HepG2 (cell line): ENCODE results near the gene DRAP1. TPM values are rescaled to one million over a fixed set of nuclear protein-coding genes. Genes with fewer than 3 reads are reported as not detected.

Source experiments
- ATAC-seq: fragments of 200-7000 bp; cut with Tn5 transposase; 3 replicates; pipeline ENCODE4 v1.9.1; 2020; ENCODE audit warnings: mild to moderate bottlenecking, moderate library complexity
- BruUV-seq: library from RNA; stranded (reverse); fragments of 400-500 nt; replicated peaks from 2 replicates; lab custom pipeline; 2021; lab: Mats Ljungman, UMichigan
- CTCF ChIA-PET: fragments of 300-600 bp; formaldehyde crosslinking; extraction: SDS; loops from one replicate; lab custom pipeline; 2021; ENCODE audit warnings: low total read pairs, inconsistent platforms, low intra/inter-chr PET ratio; lab: Yijun Ruan, JAX
- POLR2A ChIA-PET: fragments of 350-600 bp; sonication (Branson Sonifier 250); formaldehyde crosslinking; loops from one replicate; lab custom pipeline; 2020; ENCODE audit warnings: antibody characterized with exemption, inconsistent platforms; lab: Yijun Ruan, JAX
- DNase-seq: peaks from one replicate; pipeline ENCODE4 v3.0.0-alpha.2; 2015; ENCODE audit warnings: low spot score
- FAIRE-seq: peaks from 3 replicates; lab custom pipeline; 2011; peaks lifted over from hg19 to GRCh38; lab: Jason Lieb, UNC
- H2AFZ ChIP-seq: one replicate; pipeline ENCODE4 v1.6.1; 2011; ENCODE audit warnings: low read length, inconsistent platforms
- H3K27ac ChIP-seq: fragments of 300-600 bp; 3 replicates; pipeline ENCODE4 v1.8.0; 2011; ENCODE audit warnings: mixed run types, mild to moderate bottlenecking, mixed read lengths, low read length, inconsistent platforms; ENCODE audit not compliant: insufficient read depth; ENCODE audit errors: extremely low read length
- H3K27me3 ChIP-seq, 2 experiments: fragments of 200-600 bp in 1 of 2; 2 replicates in 1 of 2; 3 replicates in 1 of 2; pipeline versions ENCODE4 v1.6.0 to v1.8.0; 2011; ENCODE audit warnings: low read length in 2 of 2, mild to moderate bottlenecking in 2 of 2, moderate library complexity in 2 of 2, inconsistent platforms in 1 of 2; ENCODE audit not compliant: insufficient read depth in 2 of 2, control insufficient read depth in 1 of 2
- H3K36me3 ChIP-seq, 2 experiments: fragments of 200-600 bp in 1 of 2; replicated peaks in 1 of 2; 2 replicates in 1 of 2; 3 replicates in 1 of 2; pipeline versions ENCODE4 v1.5.1 to v1.8.0; 2011; ENCODE audit warnings: low read length in 2 of 2, inconsistent platforms in 1 of 2; ENCODE audit not compliant: insufficient read depth in 2 of 2, control insufficient read depth in 1 of 2
- H3K4me1 ChIP-seq: 2 replicates; pipeline ENCODE4 v1.5.1; 2012; ENCODE audit warnings: low read length, inconsistent platforms; ENCODE audit not compliant: insufficient read depth
- H3K4me2 ChIP-seq: 2 replicates; pipeline ENCODE4 v1.6.0; 2011; ENCODE audit warnings: low read depth, low read length, inconsistent platforms
- H3K4me3 ChIP-seq, 3 experiments: fragments of 200-600 bp in 1 of 3; sonication (generic), shearing (Covaris generic) in 1 of 3; replicated peaks in 1 of 3; 2 replicates each; pipeline ENCODE4 v1.5.1; 2011 to 2016; ENCODE audit warnings: low read length in 3 of 3, inconsistent platforms in 2 of 3, low read depth in 2 of 3, mild to moderate bottlenecking in 2 of 3, control low read depth in 1 of 3, mixed read lengths in 1 of 3; ENCODE audit not compliant: insufficient read depth in 1 of 3
- H3K79me2 ChIP-seq: one replicate; pipeline ENCODE4 v1.6.1; 2011; ENCODE audit warnings: low read length, inconsistent platforms; ENCODE audit not compliant: insufficient read depth
- H3K9ac ChIP-seq: 2 replicates; pipeline ENCODE4 v1.6.0; 2011; ENCODE audit warnings: mild to moderate bottlenecking, low read depth, low read length, inconsistent platforms; ENCODE audit not compliant: insufficient read depth
- H3K9me3 ChIP-seq: 2 replicates; pipeline ENCODE4 v1.5.1; 2012; ENCODE audit warnings: mild to moderate bottlenecking, low read length
- H4K20me1 ChIP-seq: 2 replicates; pipeline ENCODE4 v1.6.0; 2011; ENCODE audit warnings: inconsistent platforms, mild to moderate bottlenecking, low read length, moderate library complexity; ENCODE audit not compliant: insufficient read depth
- CBX5 ChIP-seq: sonication (generic); formaldehyde crosslinking; IDR thresholded peaks from 2 replicates; pipeline ENCODE4 v1.4.0; 2020; ENCODE audit warnings: missing genetic modification reagents, borderline replicate concordance
- NFATC3 ChIP-seq: sonication (generic); formaldehyde crosslinking; IDR thresholded peaks from 2 replicates; pipeline ENCODE4 v1.5.1; 2020; ENCODE audit warnings: mild to moderate bottlenecking, missing genetic modification reagents
- PREB ChIP-seq: sonication (generic); formaldehyde crosslinking; IDR thresholded peaks from 2 replicates; pipeline ENCODE4 v1.4.0; 2020; ENCODE audit warnings: missing genetic modification reagents
- RNF2 ChIP-seq: fragments of 450-650 bp; conservative IDR thresholded peaks from 2 replicates; pipeline ENCODE4 v1.6.1; 2016; ENCODE audit warnings: low read depth
- TCF7 ChIP-seq: sonication (generic); IDR thresholded peaks from 2 replicates; pipeline ENCODE4 v1.6.1; 2016; ENCODE audit warnings: antibody characterized with exemption, low read depth
- ZBED4 ChIP-seq: sonication (generic); formaldehyde crosslinking; IDR thresholded peaks from 2 replicates; pipeline ENCODE4 v1.4.0; 2020; ENCODE audit warnings: missing genetic modification reagents, borderline replicate concordance
- ZBTB39 ChIP-seq: sonication (generic); formaldehyde crosslinking; IDR thresholded peaks from 2 replicates; pipeline ENCODE4 v1.5.0; 2020; ENCODE audit warnings: missing genetic modification reagents
- ZNF576 ChIP-seq: sonication (generic); formaldehyde crosslinking; IDR thresholded peaks from 2 replicates; pipeline ENCODE4 v1.4.0; 2020; ENCODE audit warnings: mild to moderate bottlenecking, missing genetic modification reagents
- ZNF670 ChIP-seq: sonication (generic); formaldehyde crosslinking; IDR thresholded peaks from 2 replicates; pipeline ENCODE4 v1.8.0; 2022; ENCODE audit warnings: mild to moderate bottlenecking, missing genetic modification reagents, borderline replicate concordance
- ZNF879 ChIP-seq: sonication (generic); formaldehyde crosslinking; IDR thresholded peaks from 2 replicates; pipeline ENCODE4 v1.8.1; 2023; ENCODE audit warnings: missing genetic modification reagents
- WGBS: methylation state at CpG from one replicate; pipeline ENCODE4 v1.1.6; 2017; ENCODE audit warnings: low lambda C conversion rate; 5-methylcytosine and 5-hydroxymethylcytosine counted together
- in situ Hi-C: cut with HindIII; loops from 2 replicates; pipeline ENCODE4 v1.10.0; 2017; ENCODE audit warnings: low pct_unique_long_range_greater_than_20kb; ENCODE audit not compliant: extremely low pct_ligation_motif_present
- intact Hi-C: fragments of 100-400 bp; cut with micrococcal nuclease; formaldehyde crosslinking; loops from one replicate; pipeline ENCODE4 v1.10.0; 2022; ENCODE audit not compliant: unreplicated experiment
- polyA plus RNA-seq, 8 experiments: library from polyadenylated mRNA; depleted of rRNA in 3 of 8; stranded (reverse) in 7 of 8; unstranded in 1 of 8; fragments of >200 nt; fragmentation: Illumina TruSeq in 4 of 8; extraction: Trizol in 4 of 8; gene quantifications; 2 replicates each; pipeline versions ENCODE4 v1.2.1 to v1.2.3, GENCODE V29; 2011 to 2016; ENCODE audit warnings: low read depth in 4 of 8, missing spikeins in 1 of 8, mixed read lengths in 1 of 8; ENCODE audit not compliant: insufficient read depth in 1 of 8
- total RNA-seq, 5 experiments: library from RNA; depleted of rRNA; stranded (reverse); fragments of >200 nt; fragmentation: Illumina TruSeq; extraction: Trizol; gene quantifications; 2 replicates each; pipeline ENCODE4 v1.2.3, GENCODE V29; 2016; ENCODE audit warnings: low read depth in 1 of 5

Gene DRAP1
- total and polyA plus RNA-seq, 2 of the 13 experiments (the other 11 are each of a cell fraction or from before 2014, with no cell fraction given), result 46.8 to 52.3 TPM

- TF ChIP-seq PREB (CRISPR knock-in tag), result no peak
- no peak for TF ChIP-seq ZBED4 (CRISPR knock-in tag)
Observed at GRCh38 chr11:65932558-65932919, 13.3 kb downstream of the DRAP1 start (continued).

- DNase-seq (no peak), ATAC-seq (no peak), FAIRE-seq (no peak)
- no peak overlapping the region for H3K27ac ChIP-seq
- ChIA-PET CTCF (no interaction called here), POLR2A (no interaction called here)
- no peaks in the 10 kb centered on the region for H3K9me3 ChIP-seq
- no peaks in the 10 kb centered on the region for H3K36me3 ChIP-seq
- in situ Hi-C loops, result no loop called here
- H3K27me3 ChIP-seq, result peaks cover 0 to 3% of the 10 kb centered on the region in 2 experiments; a peak in 2 of 5 replicates
- H3K79me2 ChIP-seq, result no peaks in the 10 kb centered on the region
- no peak overlapping the region for H3K9ac ChIP-seq
- no TSS peak for BruUV-seq
- intact Hi-C loops, result loop anchor here (5.0 kb wide), 1 partner anchor 47 kb away; the partner anchor contains the start of gene FIBP
- H2AFZ ChIP-seq, result no peak overlapping the region
- TF ChIP-seq ZBTB39 (CRISPR knock-in tag) (no peak), NFATC3 (CRISPR knock-in tag) (no peak), ZNF576 (no peak), CBX5 (CRISPR knock-in tag) (no peak), ZNF670 (CRISPR knock-in tag) (no peak), TCF7 (no peak), RNF2 (no peak), ZNF879 (no peak)
- TF ChIP-seq, all 625 proteins: peak for 0
- no peak overlapping the region for H3K4me3 ChIP-seq
- no peaks in the 10 kb centered on the region for H4K20me1 ChIP-seq
- H3K4me2 ChIP-seq, result no peak overlapping the region
- WGBS, result 59% methylated on average over 4 of the region's 4 CpGs
- H3K4me1 ChIP-seq, result peaks cover 31% of the 10 kb centered on the region
Observed at GRCh38 chr11:65934014-65934413, 14.8 kb downstream of the DRAP1 start.
